WTC11 (cell line): Measurements from ENCODE around the gene HDLBP. TPM values are rescaled to one million over a fixed set of nuclear protein-coding genes. Genes with fewer than 3 reads are reported as not detected.

Experiments
- ATAC-seq: fragments of 200-7000 bp; cut with Tn5 transposase; 2 replicates; pipeline ENCODE4 v1.10.0; 2021; ENCODE audit warnings: mild to moderate bottlenecking, moderate library complexity
- CTCF ChIA-PET: fragments of 300-600 bp; sonication (Branson Sonifier 250); formaldehyde crosslinking; loops from one replicate; lab custom pipeline; 2021; ENCODE audit warnings: antibody characterized with exemption; lab: Charles Lee
- POLR2A ChIA-PET: fragments of 350-600 bp; sonication (Branson Sonifier 250); formaldehyde crosslinking; loops from one replicate; lab custom pipeline; 2021; ENCODE audit warnings: antibody characterized with exemption; lab: Charles Lee
- DNase-seq: peaks from one replicate; pipeline ENCODE4 v3.0.0; 2021; ENCODE audit warnings: low spot score
- H3K27ac Mint-ChIP-seq: 2 replicates; pipeline ENCODE4 v1.8.0; 2021; ENCODE audit warnings: mixed read lengths
- H3K27me3 Mint-ChIP-seq: 2 replicates; pipeline ENCODE4 v1.8.0; 2021; ENCODE audit warnings: low read depth, mild to moderate bottlenecking, moderate library complexity, mixed read lengths
- H3K36me3 Mint-ChIP-seq: 2 replicates; pipeline ENCODE4 v1.8.0; 2021; ENCODE audit warnings: mixed read lengths
- H3K4me1 Mint-ChIP-seq: 2 replicates; pipeline ENCODE4 v1.8.0; 2022; ENCODE audit warnings: mixed read lengths
- H3K4me3 Mint-ChIP-seq: 2 replicates; pipeline ENCODE4 v1.8.0; 2021; ENCODE audit warnings: mild to moderate bottlenecking, moderate library complexity, mixed read lengths
- H3K9me3 Mint-ChIP-seq: 2 replicates; pipeline ENCODE4 v1.8.0; 2021; ENCODE audit warnings: mixed read lengths
- ETV6 ChIP-seq: sonication (generic); formaldehyde crosslinking; IDR thresholded peaks from 2 replicates; pipeline ENCODE4 v1.8.1; 2022; ENCODE audit warnings: mild to moderate bottlenecking, missing genetic modification reagents
- GABPB1 ChIP-seq: sonication (generic); formaldehyde crosslinking; IDR thresholded peaks from 2 replicates; pipeline ENCODE4 v1.8.1; 2023; ENCODE audit warnings: mild to moderate bottlenecking, missing genetic modification reagents
- NFE2L1 ChIP-seq: sonication (generic); formaldehyde crosslinking; IDR thresholded peaks from 2 replicates; pipeline ENCODE4 v1.8.1; 2023; ENCODE audit warnings: missing genetic modification reagents
- NR3C1 ChIP-seq: sonication (generic); formaldehyde crosslinking; conservative IDR thresholded peaks from 2 replicates; pipeline ENCODE4 v1.8.1; 2023; ENCODE audit warnings: low read depth, mild to moderate bottlenecking, missing genetic modification reagents
- TCF7 ChIP-seq: sonication (generic); formaldehyde crosslinking; IDR thresholded peaks from 2 replicates; pipeline ENCODE4 v1.8.0; 2022; ENCODE audit warnings: mild to moderate bottlenecking, low read depth, missing genetic modification reagents, moderate library complexity
- ZNF138 ChIP-seq: sonication (generic); formaldehyde crosslinking; conservative IDR thresholded peaks from 2 replicates; pipeline ENCODE4 v1.8.1; 2022; ENCODE audit warnings: mild to moderate bottlenecking, moderate library complexity, missing genetic modification reagents
- total RNA-seq: library from RNA; stranded (reverse); gene quantifications from 3 replicates; pipeline ENCODE4 v1.2.3, GENCODE V29; 2021
- TF ChIP-seq, protein P1 (sequence below): sonication (generic); formaldehyde crosslinking; IDR thresholded peaks from 2 replicates; pipeline ENCODE4 v1.8.1; 2023; ENCODE audit warnings: mild to moderate bottlenecking, missing genetic modification reagents, moderate library complexity
- TF ChIP-seq, protein P2 (sequence below): sonication (generic); formaldehyde crosslinking; IDR thresholded peaks from 2 replicates; pipeline ENCODE4 v1.8.0; 2023; ENCODE audit warnings: mild to moderate bottlenecking, missing genetic modification reagents
- TF ChIP-seq, protein P3 (sequence below): sonication (generic); formaldehyde crosslinking; IDR thresholded peaks from 2 replicates; pipeline ENCODE4 v1.8.1; 2023; ENCODE audit warnings: mild to moderate bottlenecking, missing genetic modification reagents
- TF ChIP-seq, protein P4 (sequence below): sonication (generic); formaldehyde crosslinking; IDR thresholded peaks from 2 replicates; pipeline ENCODE4 v1.8.0; 2022; ENCODE audit warnings: missing genetic modification reagents
- TF ChIP-seq, protein P5 (sequence below): sonication (generic); formaldehyde crosslinking; IDR thresholded peaks from 2 replicates; pipeline ENCODE4 v1.8.0; 2022; ENCODE audit warnings: mild to moderate bottlenecking, missing genetic modification reagents
- TF ChIP-seq, protein P6 (sequence below): fragments of 250-450 bp; sonication (Bioruptor Pico); IDR thresholded peaks from 2 replicates; pipeline ENCODE4 v2.1.2; 2022; ENCODE audit warnings: mild to moderate bottlenecking, moderate library complexity
- TF ChIP-seq, protein P7 (sequence below): sonication (generic); formaldehyde crosslinking; IDR thresholded peaks from 2 replicates; pipeline ENCODE4 v1.8.1; 2023; ENCODE audit warnings: mild to moderate bottlenecking, missing genetic modification reagents

HDLBP gene
- total RNA-seq, 1 experiment from 2014 or later: 368 TPM

DNA sequence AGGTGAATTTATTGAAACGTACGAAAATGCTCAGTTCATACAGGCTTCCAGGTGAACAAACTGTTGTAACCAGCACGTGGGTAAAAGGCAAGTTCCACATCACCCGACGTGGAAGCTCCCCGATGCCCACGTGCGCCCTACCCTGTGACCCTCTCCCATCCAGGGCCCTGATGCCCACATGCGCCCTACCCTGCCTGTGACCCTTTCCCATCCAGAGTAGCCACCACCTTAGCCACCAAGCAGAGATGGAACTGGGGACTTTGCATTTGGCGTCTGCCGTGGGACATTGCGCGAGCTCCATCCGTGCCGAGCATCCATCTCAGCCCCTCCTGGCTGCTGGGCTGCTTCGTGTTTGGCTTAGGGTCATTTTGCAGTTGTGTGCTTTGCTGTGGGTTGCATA lies 89.5 kb downstream of the HDLBP start:
- H3K36me3 Mint-ChIP-seq: peaks cover 21% of the 10 kb centered on the region
- no peaks in the 10 kb centered on the region for H3K4me1 Mint-ChIP-seq
- H3K4me3 Mint-ChIP-seq: no peak overlapping the region
- DNase-seq: no peak
- H3K9me3 Mint-ChIP-seq: no peaks in the 10 kb centered on the region
- ChIA-PET POLR2A (no interaction called here), CTCF (interaction anchor here (0.5 to 0.7 kb wide), 2 partner anchors 72 to 122 kb away, joined by 3 read pairs; no protein-coding TSS in a partner anchor)
- TF ChIP-seq TCF7 (CRISPR knock-in tag): no peak
- TF ChIP-seq, protein P1, sequence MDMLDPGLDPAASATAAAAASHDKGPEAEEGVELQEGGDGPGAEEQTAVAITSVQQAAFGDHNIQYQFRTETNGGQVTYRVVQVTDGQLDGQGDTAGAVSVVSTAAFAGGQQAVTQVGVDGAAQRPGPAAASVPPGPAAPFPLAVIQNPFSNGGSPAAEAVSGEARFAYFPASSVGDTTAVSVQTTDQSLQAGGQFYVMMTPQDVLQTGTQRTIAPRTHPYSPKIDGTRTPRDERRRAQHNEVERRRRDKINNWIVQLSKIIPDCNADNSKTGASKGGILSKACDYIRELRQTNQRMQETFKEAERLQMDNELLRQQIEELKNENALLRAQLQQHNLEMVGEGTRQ (CRISPR knock-in tag): no peak
- TF ChIP-seq, protein P2, sequence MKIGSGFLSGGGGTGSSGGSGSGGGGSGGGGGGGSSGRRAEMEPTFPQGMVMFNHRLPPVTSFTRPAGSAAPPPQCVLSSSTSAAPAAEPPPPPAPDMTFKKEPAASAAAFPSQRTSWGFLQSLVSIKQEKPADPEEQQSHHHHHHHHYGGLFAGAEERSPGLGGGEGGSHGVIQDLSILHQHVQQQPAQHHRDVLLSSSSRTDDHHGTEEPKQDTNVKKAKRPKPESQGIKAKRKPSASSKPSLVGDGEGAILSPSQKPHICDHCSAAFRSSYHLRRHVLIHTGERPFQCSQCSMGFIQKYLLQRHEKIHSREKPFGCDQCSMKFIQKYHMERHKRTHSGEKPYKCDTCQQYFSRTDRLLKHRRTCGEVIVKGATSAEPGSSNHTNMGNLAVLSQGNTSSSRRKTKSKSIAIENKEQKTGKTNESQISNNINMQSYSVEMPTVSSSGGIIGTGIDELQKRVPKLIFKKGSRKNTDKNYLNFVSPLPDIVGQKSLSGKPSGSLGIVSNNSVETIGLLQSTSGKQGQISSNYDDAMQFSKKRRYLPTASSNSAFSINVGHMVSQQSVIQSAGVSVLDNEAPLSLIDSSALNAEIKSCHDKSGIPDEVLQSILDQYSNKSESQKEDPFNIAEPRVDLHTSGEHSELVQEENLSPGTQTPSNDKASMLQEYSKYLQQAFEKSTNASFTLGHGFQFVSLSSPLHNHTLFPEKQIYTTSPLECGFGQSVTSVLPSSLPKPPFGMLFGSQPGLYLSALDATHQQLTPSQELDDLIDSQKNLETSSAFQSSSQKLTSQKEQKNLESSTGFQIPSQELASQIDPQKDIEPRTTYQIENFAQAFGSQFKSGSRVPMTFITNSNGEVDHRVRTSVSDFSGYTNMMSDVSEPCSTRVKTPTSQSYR: no peak
- TF ChIP-seq, protein P3, sequence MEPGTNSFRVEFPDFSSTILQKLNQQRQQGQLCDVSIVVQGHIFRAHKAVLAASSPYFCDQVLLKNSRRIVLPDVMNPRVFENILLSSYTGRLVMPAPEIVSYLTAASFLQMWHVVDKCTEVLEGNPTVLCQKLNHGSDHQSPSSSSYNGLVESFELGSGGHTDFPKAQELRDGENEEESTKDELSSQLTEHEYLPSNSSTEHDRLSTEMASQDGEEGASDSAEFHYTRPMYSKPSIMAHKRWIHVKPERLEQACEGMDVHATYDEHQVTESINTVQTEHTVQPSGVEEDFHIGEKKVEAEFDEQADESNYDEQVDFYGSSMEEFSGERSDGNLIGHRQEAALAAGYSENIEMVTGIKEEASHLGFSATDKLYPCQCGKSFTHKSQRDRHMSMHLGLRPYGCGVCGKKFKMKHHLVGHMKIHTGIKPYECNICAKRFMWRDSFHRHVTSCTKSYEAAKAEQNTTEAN (CRISPR knock-in tag): no peak
- no peak for ATAC-seq
- no peaks in the 10 kb centered on the region for H3K27me3 Mint-ChIP-seq
- H3K27ac Mint-ChIP-seq: no peak overlapping the region

DNA sequence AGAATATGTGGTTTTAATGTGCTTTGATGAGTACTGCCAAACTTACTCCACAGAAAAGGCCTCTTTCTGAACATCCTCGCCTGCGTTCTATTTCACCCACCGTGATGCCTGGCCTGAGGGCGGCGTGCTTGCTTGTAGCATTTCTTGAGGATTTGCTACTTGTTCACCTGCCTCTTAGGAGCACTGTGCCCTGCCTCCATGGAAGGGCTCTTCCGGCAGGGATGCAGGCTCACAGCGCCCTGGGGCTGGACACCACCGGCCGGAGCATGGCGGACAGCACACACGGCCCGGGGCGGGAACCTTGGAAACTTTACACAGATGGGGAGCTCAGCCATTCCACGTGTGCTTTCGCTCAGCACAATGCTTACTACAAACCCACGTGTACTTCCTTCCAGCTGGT lies 89.9 kb downstream of the HDLBP start:
- H3K27ac Mint-ChIP-seq: no peak overlapping the region
- ATAC-seq: no peak
- no peak overlapping the region for H3K4me3 Mint-ChIP-seq
- H3K4me1 Mint-ChIP-seq: no peaks in the 10 kb centered on the region
- TF ChIP-seq, protein P4, sequence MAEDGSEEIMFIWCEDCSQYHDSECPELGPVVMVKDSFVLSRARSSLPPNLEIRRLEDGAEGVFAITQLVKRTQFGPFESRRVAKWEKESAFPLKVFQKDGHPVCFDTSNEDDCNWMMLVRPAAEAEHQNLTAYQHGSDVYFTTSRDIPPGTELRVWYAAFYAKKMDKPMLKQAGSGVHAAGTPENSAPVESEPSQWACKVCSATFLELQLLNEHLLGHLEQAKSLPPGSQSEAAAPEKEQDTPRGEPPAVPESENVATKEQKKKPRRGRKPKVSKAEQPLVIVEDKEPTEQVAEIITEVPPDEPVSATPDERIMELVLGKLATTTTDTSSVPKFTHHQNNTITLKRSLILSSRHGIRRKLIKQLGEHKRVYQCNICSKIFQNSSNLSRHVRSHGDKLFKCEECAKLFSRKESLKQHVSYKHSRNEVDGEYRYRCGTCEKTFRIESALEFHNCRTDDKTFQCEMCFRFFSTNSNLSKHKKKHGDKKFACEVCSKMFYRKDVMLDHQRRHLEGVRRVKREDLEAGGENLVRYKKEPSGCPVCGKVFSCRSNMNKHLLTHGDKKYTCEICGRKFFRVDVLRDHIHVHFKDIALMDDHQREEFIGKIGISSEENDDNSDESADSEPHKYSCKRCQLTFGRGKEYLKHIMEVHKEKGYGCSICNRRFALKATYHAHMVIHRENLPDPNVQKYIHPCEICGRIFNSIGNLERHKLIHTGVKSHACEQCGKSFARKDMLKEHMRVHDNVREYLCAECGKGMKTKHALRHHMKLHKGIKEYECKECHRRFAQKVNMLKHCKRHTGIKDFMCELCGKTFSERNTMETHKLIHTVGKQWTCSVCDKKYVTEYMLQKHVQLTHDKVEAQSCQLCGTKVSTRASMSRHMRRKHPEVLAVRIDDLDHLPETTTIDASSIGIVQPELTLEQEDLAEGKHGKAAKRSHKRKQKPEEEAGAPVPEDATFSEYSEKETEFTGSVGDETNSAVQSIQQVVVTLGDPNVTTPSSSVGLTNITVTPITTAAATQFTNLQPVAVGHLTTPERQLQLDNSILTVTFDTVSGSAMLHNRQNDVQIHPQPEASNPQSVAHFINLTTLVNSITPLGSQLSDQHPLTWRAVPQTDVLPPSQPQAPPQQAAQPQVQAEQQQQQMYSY (CRISPR knock-in tag): no peak
- TF ChIP-seq ZNF138 (CRISPR knock-in tag) (no peak), GABPB1 (no peak), ETV6 (CRISPR knock-in tag) (no peak), NR3C1 (CRISPR knock-in tag) (no peak), NFE2L1 (CRISPR knock-in tag) (no peak)
- TF ChIP-seq, protein P5, sequence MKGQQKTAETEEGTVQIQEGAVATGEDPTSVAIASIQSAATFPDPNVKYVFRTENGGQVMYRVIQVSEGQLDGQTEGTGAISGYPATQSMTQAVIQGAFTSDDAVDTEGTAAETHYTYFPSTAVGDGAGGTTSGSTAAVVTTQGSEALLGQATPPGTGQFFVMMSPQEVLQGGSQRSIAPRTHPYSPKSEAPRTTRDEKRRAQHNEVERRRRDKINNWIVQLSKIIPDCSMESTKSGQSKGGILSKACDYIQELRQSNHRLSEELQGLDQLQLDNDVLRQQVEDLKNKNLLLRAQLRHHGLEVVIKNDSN (CRISPR knock-in tag): no peak
- TF ChIP-seq, protein P6, sequence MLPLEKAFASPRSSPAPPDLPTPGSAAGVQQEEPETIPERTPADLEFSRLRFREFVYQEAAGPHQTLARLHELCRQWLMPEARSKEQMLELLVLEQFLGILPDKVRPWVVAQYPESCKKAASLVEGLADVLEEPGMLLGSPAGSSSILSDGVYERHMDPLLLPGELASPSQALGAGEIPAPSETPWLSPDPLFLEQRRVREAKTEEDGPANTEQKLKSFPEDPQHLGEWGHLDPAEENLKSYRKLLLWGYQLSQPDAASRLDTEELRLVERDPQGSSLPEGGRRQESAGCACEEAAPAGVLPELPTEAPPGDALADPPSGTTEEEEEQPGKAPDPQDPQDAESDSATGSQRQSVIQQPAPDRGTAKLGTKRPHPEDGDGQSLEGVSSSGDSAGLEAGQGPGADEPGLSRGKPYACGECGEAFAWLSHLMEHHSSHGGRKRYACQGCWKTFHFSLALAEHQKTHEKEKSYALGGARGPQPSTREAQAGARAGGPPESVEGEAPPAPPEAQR (CRISPR knock-in tag): no peak
- TF ChIP-seq, protein P7, sequence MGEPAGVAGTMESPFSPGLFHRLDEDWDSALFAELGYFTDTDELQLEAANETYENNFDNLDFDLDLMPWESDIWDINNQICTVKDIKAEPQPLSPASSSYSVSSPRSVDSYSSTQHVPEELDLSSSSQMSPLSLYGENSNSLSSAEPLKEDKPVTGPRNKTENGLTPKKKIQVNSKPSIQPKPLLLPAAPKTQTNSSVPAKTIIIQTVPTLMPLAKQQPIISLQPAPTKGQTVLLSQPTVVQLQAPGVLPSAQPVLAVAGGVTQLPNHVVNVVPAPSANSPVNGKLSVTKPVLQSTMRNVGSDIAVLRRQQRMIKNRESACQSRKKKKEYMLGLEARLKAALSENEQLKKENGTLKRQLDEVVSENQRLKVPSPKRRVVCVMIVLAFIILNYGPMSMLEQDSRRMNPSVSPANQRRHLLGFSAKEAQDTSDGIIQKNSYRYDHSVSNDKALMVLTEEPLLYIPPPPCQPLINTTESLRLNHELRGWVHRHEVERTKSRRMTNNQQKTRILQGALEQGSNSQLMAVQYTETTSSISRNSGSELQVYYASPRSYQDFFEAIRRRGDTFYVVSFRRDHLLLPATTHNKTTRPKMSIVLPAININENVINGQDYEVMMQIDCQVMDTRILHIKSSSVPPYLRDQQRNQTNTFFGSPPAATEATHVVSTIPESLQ (CRISPR knock-in tag): no peak
- TF ChIP-seq, protein P1 (CRISPR knock-in tag): no peak
- H3K9me3 Mint-ChIP-seq: no peaks in the 10 kb centered on the region
- ChIA-PET CTCF (interaction anchor here (0.5 to 0.7 kb wide), 2 partner anchors 72 to 122 kb away, joined by 3 read pairs; no protein-coding TSS in a partner anchor), POLR2A (no interaction called here)
- no peaks in the 10 kb centered on the region for H3K27me3 Mint-ChIP-seq
- H3K36me3 Mint-ChIP-seq: peaks cover 17% of the 10 kb centered on the region
- DNase-seq: no peak
